SK-N-SH (cell line): ENCODE measurements around the gene RNGTT. TPM values are rescaled to one million over a fixed set of nuclear protein-coding genes. Genes with fewer than 3 reads are reported as not detected.

Experiments
- CTCF ChIA-PET: fragments of 300-600, 350-600 bp; formaldehyde crosslinking; extraction: SDS; loops from one replicate; lab custom pipeline; 2021; lab: Yijun Ruan, JAX
- POLR2A ChIA-PET: fragments of 350-600 bp; sonication (Branson Sonifier 250); formaldehyde crosslinking; extraction: SDS; loops from one replicate; lab custom pipeline; 2020; ENCODE audit warnings: antibody characterized with exemption, inconsistent platforms; lab: Yijun Ruan, JAX
- DNase-seq: peaks from one replicate; pipeline ENCODE4 v3.0.0; 2012
- H2AFZ ChIP-seq: fragments of 200-600 bp; sonication (generic); 2 replicates; pipeline ENCODE4 v1.8.1; 2016; ENCODE audit warnings: antibody characterized with exemption, mild to moderate bottlenecking, low read depth
- H3F3A ChIP-seq: fragments of 200-600 bp; sonication (generic); replicated peaks from 2 replicates; pipeline ENCODE3; 2016; ENCODE audit warnings: antibody characterized with exemption, mild to moderate bottlenecking; ENCODE audit not compliant: insufficient read depth
- H3K27ac ChIP-seq, 2 experiments: fragments of 200-500 bp in 1 of 2; fragments of 200-600 bp in 1 of 2; sonication (Bioruptor generic) in 1 of 2; sonication (generic), shearing (Covaris generic) in 1 of 2; 2 replicates each; pipeline versions ENCODE4 v1.5.1 to v1.6.1; 2014 to 2016; ENCODE audit warnings: low read depth in 2 of 2, inconsistent platforms in 1 of 2, low read length in 1 of 2, mild to moderate bottlenecking in 1 of 2, mixed read lengths in 1 of 2
- H3K27me3 ChIP-seq: fragments of 200-600 bp; sonication (generic), shearing (Covaris generic); 2 replicates; pipeline ENCODE4 v1.6.1; 2016; ENCODE audit warnings: mixed run types; ENCODE audit not compliant: insufficient read depth
- H3K36me3 ChIP-seq, 2 experiments: fragments of 200-500 bp in 1 of 2; fragments of 200-600 bp in 1 of 2; sonication (Bioruptor generic) in 1 of 2; sonication (generic) in 1 of 2; replicated peaks in 1 of 2; 2 replicates each; pipeline versions ENCODE3 to v1.5.1; 2014 to 2016; ENCODE audit warnings: low read length in 1 of 2, mild to moderate bottlenecking in 1 of 2; ENCODE audit not compliant: insufficient read depth in 2 of 2, control insufficient read depth in 1 of 2
- H3K4me1 ChIP-seq, 2 experiments: fragments of 200-500 bp in 1 of 2; fragments of 200-600 bp in 1 of 2; sonication (Bioruptor generic) in 1 of 2; sonication (generic), shearing (Covaris generic) in 1 of 2; 2 replicates each; pipeline versions ENCODE4 v1.5.1 to v1.6.1; 2014 to 2016; ENCODE audit warnings: low read depth in 1 of 2, low read length in 1 of 2, mixed run types in 1 of 2; ENCODE audit not compliant: insufficient read depth in 2 of 2, control insufficient read depth in 1 of 2
- H3K4me2 ChIP-seq: fragments of 200-600 bp; sonication (generic), shearing (Covaris generic); 2 replicates; pipeline ENCODE4 v1.6.1; 2017; ENCODE audit warnings: mixed run types
- H3K4me3 ChIP-seq, 2 experiments: fragments of 200-500 bp in 1 of 2; fragments of 200-600 bp in 1 of 2; sonication (Bioruptor generic) in 1 of 2; sonication (generic), shearing (Covaris generic) in 1 of 2; 2 replicates each; pipeline versions ENCODE4 v1.5.1 to v1.8.1; 2014 to 2016; ENCODE audit warnings: low read depth in 2 of 2, inconsistent platforms in 1 of 2, low read length in 1 of 2, mild to moderate bottlenecking in 1 of 2, mixed read lengths in 1 of 2, moderate library complexity in 1 of 2
- H3K79me2 ChIP-seq: fragments of 200-600 bp; sonication (generic); 2 replicates; pipeline ENCODE4 v1.8.1; 2017; ENCODE audit warnings: mild to moderate bottlenecking; ENCODE audit not compliant: insufficient read depth
- H3K9ac ChIP-seq: fragments of 200-600 bp; sonication (generic); 2 replicates; pipeline ENCODE4 v1.6.1; 2017; ENCODE audit warnings: mixed run types
- H3K9me2 ChIP-seq: fragments of 200-600 bp; sonication (generic); 2 replicates; pipeline ENCODE4 v1.6.1; 2017; ENCODE audit warnings: mixed run types
- H3K9me3 ChIP-seq: fragments of 200-600 bp; sonication (generic); 2 replicates; pipeline ENCODE4 v1.6.1; 2017; ENCODE audit warnings: mixed run types, mild to moderate bottlenecking, moderate library complexity
- H4K20me1 ChIP-seq: fragments of 200-600 bp; sonication (generic); 2 replicates; pipeline ENCODE4 v1.6.1; 2017; ENCODE audit warnings: mild to moderate bottlenecking, mixed run types; ENCODE audit not compliant: insufficient read depth
- CTCF ChIP-seq: fragments of 200-600 bp; sonication (generic); IDR thresholded peaks from 2 replicates; pipeline ENCODE4 v1.6.1; 2017; ENCODE audit warnings: antibody characterized with exemption, mild to moderate bottlenecking, moderate library complexity
- ELF1 ChIP-seq: IDR thresholded peaks from 2 replicates; pipeline ENCODE4 v1.4.0; 2012
- EP300 ChIP-seq, 2 experiments: IDR thresholded peaks; 2 replicates each; pipeline versions ENCODE4 v1.4.0 to v1.6.1; 2012; ENCODE audit warnings: borderline replicate concordance in 1 of 2, low read depth in 1 of 2, low read length in 1 of 2
- EZH2phosphoT487 ChIP-seq: fragments of 200-600 bp; sonication (generic); IDR thresholded peaks from 2 replicates; pipeline ENCODE4 v1.6.1; 2017; ENCODE audit warnings: low read depth, mixed run types, mild to moderate bottlenecking, antibody characterized with exemption, moderate library complexity, borderline replicate concordance
- FOXJ3 ChIP-seq: sonication (generic); formaldehyde crosslinking; IDR thresholded peaks from 2 replicates; pipeline ENCODE4 v1.5.1; 2020; ENCODE audit warnings: mild to moderate bottlenecking, missing genetic modification reagents
- FOXM1 ChIP-seq: IDR thresholded peaks from 2 replicates; pipeline ENCODE4 v1.4.0; 2012; ENCODE audit warnings: low read depth, mild to moderate bottlenecking
- GABPA ChIP-seq: IDR thresholded peaks from 2 replicates; pipeline ENCODE4 v1.4.0; 2012; ENCODE audit warnings: low read depth, mild to moderate bottlenecking
- IRF3 ChIP-seq: fragments of 150-350 bp; IDR thresholded peaks from 2 replicates; pipeline ENCODE4 v1.6.1; 2016; ENCODE audit warnings: mild to moderate bottlenecking, low read depth, low read length
- MAX ChIP-seq: IDR thresholded peaks from 2 replicates; pipeline ENCODE4 v1.4.0; 2012; ENCODE audit warnings: low read depth
- MEF2A ChIP-seq: IDR thresholded peaks from 2 replicates; pipeline ENCODE4 v1.4.0; 2012; ENCODE audit warnings: low read depth, borderline replicate concordance
- MXI1 ChIP-seq: IDR thresholded peaks from 2 replicates; pipeline ENCODE4 v1.6.1; 2012; ENCODE audit warnings: mild to moderate bottlenecking, low read depth, low read length, improper control_type of control experiment
- NFIC ChIP-seq: IDR thresholded peaks from 2 replicates; pipeline ENCODE4 v1.4.0; 2012; ENCODE audit warnings: borderline replicate concordance
- NRF1 ChIP-seq: IDR thresholded peaks from 2 replicates; pipeline ENCODE4 v1.6.1; 2012; ENCODE audit warnings: low read depth, mild to moderate bottlenecking, low read length
- PBX3 ChIP-seq: IDR thresholded peaks from 2 replicates; pipeline ENCODE4; 2012
- RAD21 ChIP-seq: IDR thresholded peaks from 2 replicates; pipeline ENCODE4 v1.6.1; 2012; ENCODE audit warnings: mild to moderate bottlenecking, low read length
- RCOR1 ChIP-seq: fragments of 150-350 bp; IDR thresholded peaks from 2 replicates; pipeline ENCODE4 v1.6.1; 2017; ENCODE audit warnings: antibody characterized with exemption, low read length
- RFX5 ChIP-seq: IDR thresholded peaks from 2 replicates; pipeline ENCODE4 v1.6.1; 2012; ENCODE audit warnings: mild to moderate bottlenecking, improper control_type of control experiment, low read length
- RXRA ChIP-seq: IDR thresholded peaks from 2 replicates; pipeline ENCODE4 v1.4.0; 2012; ENCODE audit warnings: low read depth, mild to moderate bottlenecking, borderline replicate concordance
- SIN3A ChIP-seq: IDR thresholded peaks from 2 replicates; pipeline ENCODE4 v1.6.1; 2012; ENCODE audit warnings: low read depth, mild to moderate bottlenecking, low read length, moderate library complexity, borderline replicate concordance
- SMC3 ChIP-seq: IDR thresholded peaks from 2 replicates; pipeline ENCODE4 v1.6.1; 2012; ENCODE audit warnings: low read depth, low read length, improper control_type of control experiment
- TAF1 ChIP-seq: IDR thresholded peaks from 2 replicates; pipeline ENCODE4 v1.6.1; 2012; ENCODE audit warnings: low read depth, mild to moderate bottlenecking, low read length, moderate library complexity, borderline replicate concordance
- TEAD4 ChIP-seq: IDR thresholded peaks from 2 replicates; pipeline ENCODE4 v1.4.0; 2012; ENCODE audit warnings: mild to moderate bottlenecking, borderline replicate concordance; ENCODE audit not compliant: insufficient read depth
- USF1 ChIP-seq: IDR thresholded peaks from 2 replicates; pipeline ENCODE4 v1.4.0; 2012; ENCODE audit warnings: low read depth, borderline replicate concordance
- whole genome bisulfite sequencing: methylation state at CpG from one replicate; pipeline ENCODE4 v1.1.6; 2017; ENCODE audit warnings: low lambda C conversion rate; 5-methylcytosine and 5-hydroxymethylcytosine counted together
- polyA plus RNA-seq, 3 experiments: library from polyadenylated mRNA; depleted of rRNA; stranded (reverse); fragments of >200 nt; gene quantifications; 2 replicates each; pipeline ENCODE4 v1.2.3, GENCODE V29; 2012

RNGTT gene
- polyA plus RNA-seq, 1 of the 3 experiments (the other 2 are of a cell fraction), result 3.3 TPM

- H3F3A ChIP-seq, result no peaks in the 10 kb centered on the region
- H3K4me2 ChIP-seq, result no peak overlapping the region
- ChIA-PET CTCF (no interaction called here), POLR2A (no interaction called here)
- no peak overlapping the region for H3K9ac ChIP-seq
- H3K4me3 ChIP-seq, result no peak overlapping the region
- WGBS, result 89% methylated on average over 5 of the region's 5 CpGs
- TF ChIP-seq RAD21, result no peak
- TF ChIP-seq MEF2A, result no peak
- TF ChIP-seq EZH2phosphoT487, result no peak
- TF ChIP-seq TAF1, result no peak
- no peak for TF ChIP-seq NFIC
- no peak for TF ChIP-seq CTCF
- TF ChIP-seq TEAD4, result no peak
- TF ChIP-seq MXI1, result no peak
- no peak for TF ChIP-seq GABPA
- no peak for TF ChIP-seq EP300 (IDR thresholded peaks at IDR 0.05; ENCODE audit: borderline replicate concordance in 1 of 2, low read depth in 1 of 2, low read length in 1 of 2)
- no peak for TF ChIP-seq MAX
- TF ChIP-seq FOXM1, result no peak
- no peak overlapping the region for H3K27ac ChIP-seq
- H3K36me3 ChIP-seq, result peaks cover 16 to 18% of the 10 kb centered on the region in 2 experiments
- no peaks in the 10 kb centered on the region for H4K20me1 ChIP-seq
- no peaks in the 10 kb centered on the region for H3K27me3 ChIP-seq
- H3K9me3 ChIP-seq, result no peaks in the 10 kb centered on the region
- no peaks in the 10 kb centered on the region for H3K9me2 ChIP-seq
- no peaks in the 10 kb centered on the region for H3K79me2 ChIP-seq
- H2AFZ ChIP-seq, result no peak overlapping the region
- no peak for DNase-seq
- no peaks in the 10 kb centered on the region for H3K4me1 ChIP-seq
Observed at GRCh38 chr6:88612631-88613030, 350.8 kb downstream of the RNGTT start.

GRCh38 chr6:88611721-88612120, 351.7 kb downstream of the RNGTT start:
- WGBS, result 73% methylated on average over 4 of the region's 4 CpGs
- POLR2A ChIA-PET, result no interaction called here
- no peak overlapping the region for H2AFZ ChIP-seq
- H3K36me3 ChIP-seq, result peaks cover 16 to 18% of the 10 kb centered on the region in 2 experiments
- no peak overlapping the region for H3K4me2 ChIP-seq
- H3K27ac ChIP-seq, result no peak overlapping the region
- H4K20me1 ChIP-seq, result no peaks in the 10 kb centered on the region
- H3K9ac ChIP-seq, result no peak overlapping the region
- H3K79me2 ChIP-seq, result no peaks in the 10 kb centered on the region
- CTCF ChIA-PET, result no interaction called here
- H3K9me3 ChIP-seq, result no peaks in the 10 kb centered on the region
- DNase-seq, result no peak
- H3K9me2 ChIP-seq, result no peaks in the 10 kb centered on the region
- no peaks in the 10 kb centered on the region for H3K4me1 ChIP-seq
- H3K4me3 ChIP-seq, result no peak overlapping the region
- H3K27me3 ChIP-seq, result no peaks in the 10 kb centered on the region
- H3F3A ChIP-seq, result no peaks in the 10 kb centered on the region
- TF ChIP-seq NRF1 (no peak), EZH2phosphoT487 (no peak), RXRA (no peak), TAF1 (no peak), MAX (no peak), IRF3 (no peak), ELF1 (no peak), RCOR1 (no peak), SMC3 (no peak), SIN3A (no peak), MEF2A (no peak), RFX5 (no peak), USF1 (no peak), FOXJ3 (CRISPR knock-in tag) (no peak), PBX3 (no peak)
